ENCODE data around the gene LYVE1.

Gene LYVE1

GRCh38 chr11:10581481-10582019 lies 13.1 kb upstream of the LYVE1 start:
- no peak for DNase-seq (ENCODE audit: low read depth)
- TF ChIP-seq CTCF (IDR thresholded peaks at IDR 0.05; ENCODE audit: insufficient read depth, low read depth, low read length, missing control alignments), result no peak
- no peak overlapping the region for H3K4me3 ChIP-seq (ENCODE audit: low read depth, low read length)

- no peak for DNase-seq (ENCODE audit: low read depth)
- no peak overlapping the region for H3K4me3 ChIP-seq (ENCODE audit: low read depth, low read length)
- TF ChIP-seq CTCF (IDR thresholded peaks at IDR 0.05; ENCODE audit: insufficient read depth, low read depth, low read length, missing control alignments), result no peak
Observed at GRCh38 chr11:10580623-10581022, 12.2 kb upstream of the LYVE1 start.

GRCh38 chr11:10579700-10580099 lies 11.2 kb upstream of the LYVE1 start:
- DNase-seq (ENCODE audit: low read depth), result no peak
- no peak for TF ChIP-seq CTCF (IDR thresholded peaks at IDR 0.05; ENCODE audit: insufficient read depth, low read depth, low read length, missing control alignments)
- no peak overlapping the region for H3K4me3 ChIP-seq (ENCODE audit: low read depth, low read length)

GRCh38 chr11:10576035-10576398 lies 7.6 kb upstream of the LYVE1 start:
- no peak for TF ChIP-seq CTCF (IDR thresholded peaks at IDR 0.05; ENCODE audit: insufficient read depth, low read depth, low read length, missing control alignments)
- no peak overlapping the region for H3K4me3 ChIP-seq (ENCODE audit: low read depth, low read length)
- DNase-seq (ENCODE audit: low read depth), result no peak

- no peak for TF ChIP-seq CTCF (IDR thresholded peaks at IDR 0.05; ENCODE audit: insufficient read depth, low read depth, low read length, missing control alignments)
- DNase-seq (ENCODE audit: low read depth), result no peak
- H3K4me3 ChIP-seq (ENCODE audit: low read depth, low read length), result no peak overlapping the region
Observed at GRCh38 chr11:10575346-10576034, 7.0 kb upstream of the LYVE1 start.

- no peak overlapping the region for H3K4me3 ChIP-seq (ENCODE audit: low read depth, low read length)
- TF ChIP-seq CTCF (IDR thresholded peaks at IDR 0.05; ENCODE audit: insufficient read depth, low read depth, low read length, missing control alignments), result no peak
- no peak for DNase-seq (ENCODE audit: low read depth)
Observed at GRCh38 chr11:10573556-10573955, 5.1 kb upstream of the LYVE1 start.

GRCh38 chr11:10573028-10573427 lies 4.6 kb upstream of the LYVE1 start:
- DNase-seq (ENCODE audit: low read depth), result no peak
- H3K4me3 ChIP-seq (ENCODE audit: low read depth, low read length), result no peak overlapping the region
- TF ChIP-seq CTCF (IDR thresholded peaks at IDR 0.05; ENCODE audit: insufficient read depth, low read depth, low read length, missing control alignments), result no peak
